Measurements from ENCODE around the gene DAGLA.

Gene DAGLA

GRCh38 chr11:61780581-61781162 lies 100.5 kb downstream of the DAGLA start:
- DNase-seq (ENCODE audit: low spot score) = no peak

- DNase-seq (ENCODE audit: low spot score) = no peak
Measured at GRCh38 chr11:61781585-61781984, 101.4 kb downstream of the DAGLA start.

- DNase-seq (ENCODE audit: low spot score) = no peak
Measured at GRCh38 chr11:61782299-61782698, 102.1 kb downstream of the DAGLA start.

GRCh38 chr11:61782841-61783240 lies 102.7 kb downstream of the DAGLA start:
- DNase-seq (ENCODE audit: low spot score) = no peak

GRCh38 chr11:61783717-61784505 lies 103.7 kb downstream of the DAGLA start:
- DNase-seq (ENCODE audit: low spot score) = no peak

GRCh38 chr11:61784506-61784805 lies 104.3 kb downstream of the DAGLA start:
- DNase-seq (ENCODE audit: low spot score) = no peak

- no peak for DNase-seq (ENCODE audit: low spot score)
Measured at GRCh38 chr11:61785837-61786402, 105.7 kb downstream of the DAGLA start.

GRCh38 chr11:61787928-61788491 lies 107.8 kb downstream of the DAGLA start:
- DNase-seq (ENCODE audit: low spot score) = peak; percentile 15

GRCh38 chr11:61791737-61792309 lies 111.6 kb downstream of the DAGLA start:
- peak; percentile 57 for DNase-seq (ENCODE audit: low spot score)

- peak; percentile 91 for DNase-seq (ENCODE audit: low spot score)
Measured at GRCh38 chr11:61792310-61793082, 112.3 kb downstream of the DAGLA start, which contains the start of the genes FEN1 and TMEM258. Gene FEN1 (plus strand): TSS chr11:61792911. CDS start chr11:61795362, 2,451 bp downstream. Gene TMEM258 (minus strand): TSS chr11:61792599. CDS start chr11:61792558, 41 bp downstream.

- no peak for DNase-seq (ENCODE audit: low spot score)
Measured at GRCh38 chr11:61793083-61793828, 113.1 kb downstream of the DAGLA start.

- no peak for DNase-seq (ENCODE audit: low spot score)
Measured at GRCh38 chr11:61793829-61794204, 113.6 kb downstream of the DAGLA start.

- DNase-seq (ENCODE audit: low spot score) = no peak
Measured at GRCh38 chr11:61794579-61794978, 114.4 kb downstream of the DAGLA start.

- DNase-seq (ENCODE audit: low spot score) = no peak
Measured at GRCh38 chr11:61795459-61795858, 115.3 kb downstream of the DAGLA start.

- DNase-seq (ENCODE audit: low spot score) = no peak
Measured at GRCh38 chr11:61795876-61796526, 115.8 kb downstream of the DAGLA start.
